Gastroesophageal sphincter (tissue), 4 donors: ENCODE measurements around the gene TRIO. TPM values are rescaled to one million over a fixed set of nuclear protein-coding genes. Genes with fewer than 3 reads are reported as not detected.
A peak's percentile ranks its signal among the peaks of the same experiment; 100 is the strongest.

Experiments used
- ATAC-seq: fragments of 150-250 bp; one replicate; pipeline ENCODE4 v1.9.1; 2016; ENCODE audit warnings: mild to moderate bottlenecking, moderate library complexity
- H3K27ac ChIP-seq, 4 donors: fragments of 200-600 bp; sonication (generic) in 3 of 4; 1 replicate in 3 of 4; 2 replicates in 1 of 4; pipeline ENCODE4 v1.5.1; 2016 to 2019
- H3K27me3 ChIP-seq: fragments of 200-600 bp; sonication (generic); one replicate; pipeline ENCODE4 v1.5.1; 2019
- H3K36me3 ChIP-seq, 2 donors: fragments of 200-600 bp; sonication (generic); one replicate each; pipeline ENCODE4 v1.5.1; 2019; ENCODE audit warnings: control low read depth in 1 of 2
- H3K4me1 ChIP-seq, 3 donors: fragments of 200-600 bp; sonication (generic); 1 replicate in 2 of 3; 2 replicates in 1 of 3; pipeline ENCODE4 v1.5.1; 2016 to 2019; ENCODE audit warnings: control low read depth in 2 of 3
- H3K4me3 ChIP-seq, 2 donors: fragments of 200-600 bp; sonication (generic); one replicate each; pipeline ENCODE4 v1.5.1; 2019; ENCODE audit warnings: mild to moderate bottlenecking in 1 of 2, moderate library complexity in 1 of 2
- H3K9me3 ChIP-seq, 3 donors: fragments of 200-600 bp; sonication (generic); one replicate each; pipeline ENCODE4 v1.5.1; 2017 to 2019; ENCODE audit warnings: control low read depth in 2 of 3
- CTCF ChIP-seq, 4 experiments: fragments of 200-600 bp in 2 of 4; fragments of 450-650 bp in 2 of 4; sonication (generic) in 1 of 4; IDR thresholded peaks; one replicate each; pipeline ENCODE4 v1.5.1; 2017 to 2019; ENCODE audit warnings: antibody characterized with exemption in 4 of 4, mild to moderate bottlenecking in 2 of 4, moderate library complexity in 2 of 4
- EP300 ChIP-seq: sonication (generic); formaldehyde crosslinking; IDR thresholded peaks from one replicate; pipeline ENCODE4 v1.6.1; 2017; ENCODE audit warnings: antibody characterized with exemption, mild to moderate bottlenecking
- POLR2A ChIP-seq, 2 donors: fragments of 450-650 bp; IDR thresholded peaks; one replicate each; pipeline ENCODE4 v1.6.1; 2017; ENCODE audit warnings: antibody characterized with exemption in 2 of 2, mild to moderate bottlenecking in 2 of 2, moderate library complexity in 1 of 2
- POLR2AphosphoS5 ChIP-seq: sonication (generic); formaldehyde crosslinking; IDR thresholded peaks from one replicate; pipeline ENCODE4 v1.6.1; 2017; ENCODE audit warnings: antibody characterized with exemption
- WGBS, 2 donors: methylation state at CpG; one replicate each; pipeline ENCODE4 v1.1.5; 2018; ENCODE audit warnings: low coverage in 1 of 2; 5-methylcytosine and 5-hydroxymethylcytosine counted together
- total RNA-seq, 4 donors: library from RNA; depleted of rRNA; stranded (reverse); fragments of >200 nt; gene quantifications; one replicate each; pipeline ENCODE4 v1.1.0, GENCODE V29; 2016

Gene TRIO
- total RNA-seq, 4 donors from 2014 or later = 69.2 to 257 (median 172) TPM

- ATAC-seq = no peak
- TF ChIP-seq EP300 = no peak
- no peak for TF ChIP-seq CTCF (IDR thresholded peaks at IDR 0.05)
- TF ChIP-seq POLR2A (IDR thresholded peaks at IDR 0.05) = no peak
- TF ChIP-seq POLR2AphosphoS5 = no peak
- 67% methylated on average over 1 of the region's 1 CpG; no CpG with 5 or more reads in 1 of the 2 donors for WGBS, 2 donors
Measured at GRCh38 chr5:14102666-14103065, 40.5 kb upstream of the TRIO start.

GRCh38 chr5:14105718-14106410 is 37.3 kb upstream of the TRIO start:
- H3K9me3 ChIP-seq = peaks cover 0 to 6% (median 0%) of the 10 kb centered on the region in 3 donors
- no peaks in the 10 kb centered on the region for H3K27me3 ChIP-seq
- no peak overlapping the region for H3K27ac ChIP-seq
- H3K4me3 ChIP-seq = no peak overlapping the region
- H3K36me3 ChIP-seq = no peaks in the 10 kb centered on the region
- H3K4me1 ChIP-seq = peaks cover 0 to 8% (median 0%) of the 10 kb centered on the region in 3 donors
- 20 to 53% methylated on average over 1 to 2 of the region's 2 CpGs for WGBS, 2 donors
- TF ChIP-seq POLR2A (IDR thresholded peaks at IDR 0.05) = no peak
- no peak for TF ChIP-seq POLR2AphosphoS5
- no peak for TF ChIP-seq CTCF (IDR thresholded peaks at IDR 0.05)
- TF ChIP-seq EP300 = no peak
- ATAC-seq = no peak

More at GRCh38 chr5:14102666-14103065, 40.5 kb upstream of the TRIO start:
- no peaks in the 10 kb centered on the region for H3K27me3 ChIP-seq
- no peak overlapping the region for H3K4me3 ChIP-seq
- H3K9me3 ChIP-seq = peaks cover 0 to 6% (median 0%) of the 10 kb centered on the region in 3 donors
- no peak overlapping the region for H3K27ac ChIP-seq
- H3K36me3 ChIP-seq = no peaks in the 10 kb centered on the region
- no peaks in the 10 kb centered on the region for H3K4me1 ChIP-seq

- WGBS, 2 donors = 77 to 88% methylated on average over 8 of the region's 8 CpGs
- H3K27ac ChIP-seq = no peak overlapping the region
- H3K27me3 ChIP-seq = no peaks in the 10 kb centered on the region
- no peaks in the 10 kb centered on the region for H3K36me3 ChIP-seq
- H3K4me3 ChIP-seq = no peak overlapping the region
- peaks cover 0 to 4% (median 0%) of the 10 kb centered on the region in 3 donors for H3K9me3 ChIP-seq
- peaks cover 0 to 8% (median 0%) of the 10 kb centered on the region in 3 donors for H3K4me1 ChIP-seq
- ATAC-seq = no peak
- TF ChIP-seq POLR2AphosphoS5 = no peak
- no peak for TF ChIP-seq POLR2A (IDR thresholded peaks at IDR 0.05)
- no peak for TF ChIP-seq EP300
- no peak for TF ChIP-seq CTCF (IDR thresholded peaks at IDR 0.05)
Measured at GRCh38 chr5:14107536-14107935, 35.6 kb upstream of the TRIO start.

- H3K36me3 ChIP-seq = no peaks in the 10 kb centered on the region
- H3K4me1 ChIP-seq = peaks cover 0 to 8% (median 0%) of the 10 kb centered on the region in 3 donors
- peak overlapping the region in 1 of 2 donors; percentile 37 for H3K4me3 ChIP-seq
- H3K27me3 ChIP-seq = no peaks in the 10 kb centered on the region
- peak overlapping the region in 2 of 4 donors; percentile 9 to 47 for H3K27ac ChIP-seq
- ATAC-seq = peak; percentile 68
- TF ChIP-seq POLR2A (IDR thresholded peaks at IDR 0.05) = no peak
- peak; percentile 26 for TF ChIP-seq POLR2AphosphoS5
- TF ChIP-seq EP300 = no peak
- peak; percentile 59 to 90 (median 68) for TF ChIP-seq CTCF (IDR thresholded peaks at IDR 0.05)
- no peaks in the 10 kb centered on the region for H3K9me3 ChIP-seq
- WGBS, 2 donors = 11 to 19% methylated on average over 3 to 17 of the region's 21 CpGs
Measured at GRCh38 chr5:14108170-14108996, 34.8 kb upstream of the TRIO start.
